GM12865 (cell line): ENCODE data around the gene CD300C.
"Not testable (repeated sequence)": the region's sequence is repeated elsewhere in the genome, so short reads cannot be mapped to it uniquely, and the experiment has no call there.

Experiments
- DNase-seq: peaks from one replicate; pipeline ENCODE4 v3.0.0; 2010; ENCODE audit warnings: low read depth
- H3K4me3 ChIP-seq: 2 replicates; pipeline ENCODE4 v1.5.1; 2011; ENCODE audit warnings: mild to moderate bottlenecking, low read depth, low read length, control low read depth
- TF ChIP-seq, protein P1 (sequence below): IDR thresholded peaks from 2 replicates; pipeline ENCODE4 v1.5.1; 2011; ENCODE audit warnings: low read length, control low read depth, low read depth, inconsistent platforms; ENCODE audit not compliant: insufficient read depth; ENCODE audit errors: missing control alignments

Gene CD300C

DNA sequence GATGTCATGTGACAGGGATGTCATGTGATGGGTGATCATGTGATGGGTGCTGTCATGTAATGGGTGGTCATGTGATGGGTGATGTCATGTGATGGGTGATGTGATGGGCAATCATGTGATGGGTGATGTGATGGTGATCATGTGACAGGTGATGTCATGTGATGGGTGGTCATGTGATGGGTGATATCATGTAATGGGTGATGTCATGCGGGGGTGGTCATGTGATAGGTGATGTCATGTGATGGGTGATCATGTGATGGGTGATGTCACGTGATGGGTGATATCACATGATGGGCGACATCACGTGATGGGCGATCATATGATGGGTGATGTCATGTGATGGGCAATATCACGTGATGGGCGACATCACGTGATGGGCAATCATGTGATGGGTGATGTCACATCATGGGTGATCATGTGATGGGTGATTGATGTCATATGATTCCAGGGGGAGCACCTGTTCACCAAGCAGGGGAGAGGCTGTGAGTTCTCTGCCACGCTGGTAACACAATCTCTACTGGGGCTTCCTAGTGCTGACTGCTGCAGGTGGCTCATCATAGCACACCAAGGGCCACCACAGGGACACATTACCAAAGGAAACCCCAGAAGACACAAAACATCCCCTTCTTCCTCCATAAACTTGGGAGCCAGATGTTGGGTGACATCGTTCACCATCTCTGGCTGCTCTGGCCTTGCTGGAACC lies 31.1 kb downstream of the CD300C start:
- no peak for DNase-seq
- TF ChIP-seq, protein P1, sequence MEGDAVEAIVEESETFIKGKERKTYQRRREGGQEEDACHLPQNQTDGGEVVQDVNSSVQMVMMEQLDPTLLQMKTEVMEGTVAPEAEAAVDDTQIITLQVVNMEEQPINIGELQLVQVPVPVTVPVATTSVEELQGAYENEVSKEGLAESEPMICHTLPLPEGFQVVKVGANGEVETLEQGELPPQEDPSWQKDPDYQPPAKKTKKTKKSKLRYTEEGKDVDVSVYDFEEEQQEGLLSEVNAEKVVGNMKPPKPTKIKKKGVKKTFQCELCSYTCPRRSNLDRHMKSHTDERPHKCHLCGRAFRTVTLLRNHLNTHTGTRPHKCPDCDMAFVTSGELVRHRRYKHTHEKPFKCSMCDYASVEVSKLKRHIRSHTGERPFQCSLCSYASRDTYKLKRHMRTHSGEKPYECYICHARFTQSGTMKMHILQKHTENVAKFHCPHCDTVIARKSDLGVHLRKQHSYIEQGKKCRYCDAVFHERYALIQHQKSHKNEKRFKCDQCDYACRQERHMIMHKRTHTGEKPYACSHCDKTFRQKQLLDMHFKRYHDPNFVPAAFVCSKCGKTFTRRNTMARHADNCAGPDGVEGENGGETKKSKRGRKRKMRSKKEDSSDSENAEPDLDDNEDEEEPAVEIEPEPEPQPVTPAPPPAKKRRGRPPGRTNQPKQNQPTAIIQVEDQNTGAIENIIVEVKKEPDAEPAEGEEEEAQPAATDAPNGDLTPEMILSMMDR = no peak
- H3K4me3 ChIP-seq = no peak overlapping the region

- peak; percentile 65 for DNase-seq
- TF ChIP-seq, protein P1 = no peak
- no peak overlapping the region for H3K4me3 ChIP-seq
Measured at GRCh38 chr17:74513987-74514631, 31.8 kb downstream of the CD300C start.

DNA sequence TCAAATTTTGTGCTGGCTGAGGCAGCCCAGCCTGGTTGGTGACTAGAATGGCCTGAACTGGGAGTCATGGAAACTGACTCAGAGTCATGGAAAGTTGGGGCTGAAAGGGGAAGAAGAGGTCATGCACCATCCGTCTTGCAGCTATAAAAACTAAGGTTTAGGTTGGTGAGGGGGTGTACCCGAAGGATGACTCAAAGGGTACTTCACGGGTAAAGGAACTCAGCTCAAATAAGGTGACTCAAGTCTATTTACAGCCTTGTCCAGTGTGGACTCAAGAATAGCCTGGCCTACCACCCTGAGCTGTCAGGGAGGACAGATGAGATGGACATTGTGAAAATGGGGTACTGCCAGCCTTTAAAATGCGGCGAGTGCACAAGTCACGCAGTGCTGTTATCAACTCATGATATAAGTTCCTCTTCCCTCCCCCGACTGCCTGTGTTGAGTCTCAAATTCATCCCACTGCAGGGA lies 33.3 kb downstream of the CD300C start:
- no peak overlapping the region for H3K4me3 ChIP-seq
- TF ChIP-seq, protein P1 = no peak
- DNase-seq = peak; percentile 25

GRCh38 chr17:74512036-74512435 lies 33.9 kb downstream of the CD300C start:
- H3K4me3 ChIP-seq = no peak overlapping the region
- TF ChIP-seq, protein P1 = no peak
- DNase-seq = no peak

- TF ChIP-seq, protein P1 = no peak
- no peak for DNase-seq
- no peak overlapping the region for H3K4me3 ChIP-seq
Measured at GRCh38 chr17:74508156-74508555, 37.8 kb downstream of the CD300C start.

DNA sequence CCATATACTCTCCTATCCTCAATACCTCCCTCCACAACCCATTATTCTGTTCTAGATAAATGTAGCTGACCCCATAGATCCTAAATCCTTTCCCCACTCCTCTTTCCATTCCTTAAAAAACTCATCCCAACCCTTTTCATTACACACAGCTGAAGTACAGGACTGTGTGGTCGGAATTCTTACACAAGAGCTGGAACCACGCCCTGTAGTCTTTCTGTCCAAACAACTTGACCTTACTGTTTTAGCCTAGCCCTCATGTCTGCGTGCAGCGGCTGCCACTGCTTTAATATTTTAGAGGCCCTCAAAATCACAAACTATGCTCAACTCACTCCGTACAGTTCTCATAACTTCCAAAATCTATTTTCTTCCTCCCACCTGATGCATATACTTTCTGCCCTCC lies 42.0 kb downstream of the CD300C start:
- DNase-seq, H3K4me3 ChIP-seq: not testable (repeated sequence)

- no peak overlapping the region for H3K4me3 ChIP-seq
- no peak for DNase-seq
- TF ChIP-seq, protein P1 = no peak
Measured at GRCh38 chr17:74502861-74503260, 43.1 kb downstream of the CD300C start.
